Measurements from ENCODE around the gene RHOD.

DNA sequence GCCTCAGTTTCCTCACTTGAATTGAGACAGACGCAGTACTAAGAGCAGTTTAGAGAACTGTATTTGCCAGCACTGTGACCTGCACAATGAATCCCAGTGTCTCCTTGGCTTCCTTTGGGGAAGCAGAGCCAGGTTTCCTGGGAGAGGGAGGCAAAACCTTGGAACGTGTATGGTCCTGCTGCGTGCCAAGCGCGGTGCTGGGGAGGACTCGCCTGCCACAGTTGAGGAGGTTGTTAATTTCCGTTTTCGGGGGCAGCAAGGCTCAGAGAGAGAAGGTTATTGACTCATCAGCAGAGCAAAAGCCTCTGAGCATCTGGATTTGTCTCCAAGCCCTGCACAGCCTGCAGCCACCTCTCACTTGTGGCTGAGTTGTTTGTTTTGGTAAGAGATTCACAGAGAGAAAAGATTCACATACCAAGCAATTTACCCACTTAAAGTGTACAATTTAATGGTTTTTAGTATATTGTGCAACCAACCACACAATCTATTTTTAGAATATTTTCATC, 22.9 kb upstream of the RHOD start:
- TF ChIP-seq, protein P1, sequence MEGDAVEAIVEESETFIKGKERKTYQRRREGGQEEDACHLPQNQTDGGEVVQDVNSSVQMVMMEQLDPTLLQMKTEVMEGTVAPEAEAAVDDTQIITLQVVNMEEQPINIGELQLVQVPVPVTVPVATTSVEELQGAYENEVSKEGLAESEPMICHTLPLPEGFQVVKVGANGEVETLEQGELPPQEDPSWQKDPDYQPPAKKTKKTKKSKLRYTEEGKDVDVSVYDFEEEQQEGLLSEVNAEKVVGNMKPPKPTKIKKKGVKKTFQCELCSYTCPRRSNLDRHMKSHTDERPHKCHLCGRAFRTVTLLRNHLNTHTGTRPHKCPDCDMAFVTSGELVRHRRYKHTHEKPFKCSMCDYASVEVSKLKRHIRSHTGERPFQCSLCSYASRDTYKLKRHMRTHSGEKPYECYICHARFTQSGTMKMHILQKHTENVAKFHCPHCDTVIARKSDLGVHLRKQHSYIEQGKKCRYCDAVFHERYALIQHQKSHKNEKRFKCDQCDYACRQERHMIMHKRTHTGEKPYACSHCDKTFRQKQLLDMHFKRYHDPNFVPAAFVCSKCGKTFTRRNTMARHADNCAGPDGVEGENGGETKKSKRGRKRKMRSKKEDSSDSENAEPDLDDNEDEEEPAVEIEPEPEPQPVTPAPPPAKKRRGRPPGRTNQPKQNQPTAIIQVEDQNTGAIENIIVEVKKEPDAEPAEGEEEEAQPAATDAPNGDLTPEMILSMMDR (optimal IDR thresholded peaks at IDR 0.05 in 1 of 3, IDR thresholded peaks at IDR 0.05 in 1 of 3, conservative IDR thresholded peaks at IDR 0.05 in 1 of 3; ENCODE audit: extremely low read depth in 1 of 3, insufficient read depth in 2 of 3, low read length in 3 of 3): no peak
- TF ChIP-seq EZH2 (IDR thresholded peaks at IDR 0.05; ENCODE audit: low read length): no peak

All from keratinocyte (primary cell).